GM19035 (cell line): Measurements from ENCODE around the gene NSD1.
"Not testable (repeated sequence)": the region's sequence is repeated elsewhere in the genome, so short reads cannot be mapped to it uniquely, and the experiment has no call there.

Source experiments
- ATAC-seq: cut with Tn5 transposase; IDR thresholded peaks from one replicate; pipeline ENCODE4 v1.9.1; 2021; ENCODE audit not compliant: unreplicated experiment

Gene NSD1

GRCh38 chr5:177339107-177339638, 205.6 kb downstream of the NSD1 start:
- no peak for ATAC-seq

- not testable (repeated sequence) for ATAC-seq
Measured at GRCh38 chr5:177343000-177343399, 209.4 kb downstream of the NSD1 start.

- ATAC-seq, result no peak
Measured at GRCh38 chr5:177343777-177344176, 210.2 kb downstream of the NSD1 start.

- ATAC-seq, result no peak
Measured at GRCh38 chr5:177344891-177345290, 211.3 kb downstream of the NSD1 start.

- no peak for ATAC-seq
Measured at GRCh38 chr5:177346820-177347219, 213.2 kb downstream of the NSD1 start.

GRCh38 chr5:177347699-177348098, 214.1 kb downstream of the NSD1 start:
- no peak for ATAC-seq

- ATAC-seq, result no peak
Measured at GRCh38 chr5:177349362-177349647, 215.7 kb downstream of the NSD1 start.

- no peak for ATAC-seq
Measured at GRCh38 chr5:177349762-177350161, 216.2 kb downstream of the NSD1 start.
